GM12878 (cell line): ENCODE data around the gene GID4. TPM values are rescaled to one million over a fixed set of nuclear protein-coding genes. Genes with fewer than 3 reads are reported as not detected.

ENCODE experiments used
- ATAC-seq: fragments of 200-7000 bp; cut with Tn5 transposase; 3 replicates; pipeline ENCODE4 v1.9.1; 2020; ENCODE audit warnings: mild to moderate bottlenecking, moderate library complexity
- BruUV-seq: library from RNA; stranded (reverse); fragments of 400-500 nt; replicated peaks from 2 replicates; lab custom pipeline; 2021; lab: Mats Ljungman, UMichigan
- CTCF ChIA-PET: fragments of 300-600 bp; sonication (Branson Sonifier 250); formaldehyde crosslinking; extraction: SDS; loops from one replicate; lab custom pipeline; 2021; ENCODE audit warnings: inconsistent platforms; lab: Yijun Ruan, JAX
- POLR2A ChIA-PET: fragments of 350-600 bp; formaldehyde crosslinking; extraction: SDS; loops from one replicate; lab custom pipeline; 2021; ENCODE audit warnings: inconsistent platforms; lab: Charles Lee
- RAD21 ChIA-PET: fragments of 300-600 bp; sonication (Branson Sonifier 250); formaldehyde crosslinking; loops from one replicate; lab custom pipeline; 2023; ENCODE audit warnings: antibody characterized with exemption; ENCODE audit not compliant: unreplicated experiment; lab: Charles Lee
- SMC1A ChIA-PET: fragments of 300-600 bp; sonication (Branson Sonifier 250); formaldehyde crosslinking; loops from one replicate; lab custom pipeline; 2023; ENCODE audit not compliant: unreplicated experiment, uncharacterized antibody; lab: Charles Lee
- DNase-seq: peaks from one replicate; pipeline ENCODE4 v3.0.0-alpha.2; 2011; ENCODE audit warnings: low read depth, low spot score
- FAIRE-seq: peaks from 3 replicates; lab custom pipeline; 2011; peaks lifted over from hg19 to GRCh38; lab: Jason Lieb, UNC
- H2AFZ ChIP-seq: 2 replicates; pipeline ENCODE4 v1.6.0; 2011; ENCODE audit warnings: low read depth, low read length, control low read depth; ENCODE audit not compliant: control insufficient read depth
- H3K27ac ChIP-seq: 2 replicates; pipeline ENCODE4 v1.5.1; 2011; ENCODE audit warnings: control low read depth; ENCODE audit not compliant: control insufficient read depth, insufficient read depth
- H3K27me3 ChIP-seq, 2 experiments: replicated peaks in 1 of 2; 2 replicates each; pipeline versions ENCODE4 v1.6.0 to v1.6.1; 2011; ENCODE audit warnings: low read length in 1 of 2; ENCODE audit not compliant: control insufficient read depth in 2 of 2, insufficient read depth in 2 of 2
- H3K36me3 ChIP-seq, 2 experiments: 2 replicates each; pipeline ENCODE4 v1.5.1; 2011; ENCODE audit warnings: low read length in 1 of 2; ENCODE audit not compliant: control insufficient read depth in 2 of 2, insufficient read depth in 2 of 2
- H3K4me1 ChIP-seq: 2 replicates; pipeline ENCODE4 v1.6.1; 2011; ENCODE audit warnings: mild to moderate bottlenecking, low read length, moderate library complexity, mixed read lengths; ENCODE audit not compliant: control insufficient read depth, insufficient read depth
- H3K4me2 ChIP-seq: 2 replicates; pipeline ENCODE4 v1.6.0; 2011; ENCODE audit warnings: control low read depth; ENCODE audit not compliant: control insufficient read depth, insufficient read depth
- H3K4me3 ChIP-seq: fragments of 200-600 bp; sonication (generic); 2 replicates; pipeline ENCODE4 v1.5.1; 2016
- H3K79me2 ChIP-seq: 2 replicates; pipeline ENCODE4 v1.6.0; 2011; ENCODE audit warnings: low read length; ENCODE audit not compliant: control insufficient read depth, insufficient read depth
- H3K9ac ChIP-seq: 2 replicates; pipeline ENCODE4 v1.8.0; 2011; ENCODE audit warnings: low read length, control low read depth, mixed read lengths; ENCODE audit not compliant: control insufficient read depth, insufficient read depth
- H3K9me3 ChIP-seq: replicated peaks from 3 replicates; pipeline ENCODE4 v1.5.1; 2011; ENCODE audit warnings: mild to moderate bottlenecking, low read length; ENCODE audit not compliant: control insufficient read depth, insufficient read depth
- H4K20me1 ChIP-seq: 2 replicates; pipeline ENCODE4 v1.6.0; 2011; ENCODE audit not compliant: control insufficient read depth, insufficient read depth
- BCL3 ChIP-seq: IDR thresholded peaks from 2 replicates; pipeline ENCODE4 v1.6.1; 2011; ENCODE audit warnings: borderline replicate concordance, low read depth, mild to moderate bottlenecking, moderate library complexity, low read length; ENCODE audit not compliant: insufficient read depth, poor library complexity, severe bottlenecking
- ELK1 ChIP-seq: IDR thresholded peaks from 2 replicates; pipeline ENCODE4 v1.6.1; 2012; ENCODE audit warnings: low read depth, low read length, improper control_type of control experiment
- PAX8 ChIP-seq: fragments of 450-650 bp; IDR thresholded peaks from 2 replicates; pipeline ENCODE4 v1.6.1; 2017; ENCODE audit warnings: mild to moderate bottlenecking, moderate library complexity
- RB1 ChIP-seq: fragments of 450-650 bp; formaldehyde crosslinking; IDR thresholded peaks from 2 replicates; pipeline ENCODE4 v1.6.1; 2017; ENCODE audit warnings: mild to moderate bottlenecking, borderline replicate concordance
- SREBF2 ChIP-seq: IDR thresholded peaks from 2 replicates; pipeline ENCODE4 v1.6.1; 2012; ENCODE audit warnings: mild to moderate bottlenecking, low read length
- YY1 ChIP-seq: IDR thresholded peaks from 2 replicates; pipeline ENCODE4 v1.6.1; 2011; ENCODE audit warnings: low read depth, mild to moderate bottlenecking, low read length
- ZZZ3 ChIP-seq: IDR thresholded peaks from 2 replicates; pipeline ENCODE4 v1.6.1; 2011; ENCODE audit warnings: low read depth; ENCODE audit not compliant: control insufficient read depth, insufficient read length
- WGBS: methylation state at CpG from one replicate; pipeline ENCODE4 v1.1.6; 2016; ENCODE audit warnings: low lambda C conversion rate; ENCODE audit not compliant: insufficient replicate concordance, insufficient coverage; ENCODE audit errors: missing lambda C conversion rate; 5-methylcytosine and 5-hydroxymethylcytosine counted together
- in situ Hi-C: fragments of 300-500 bp; cut with MboI; formaldehyde crosslinking; loops from 9 replicates; pipeline ENCODE4 v1.14.3; 2018; ENCODE audit warnings: mixed read lengths
- intact Hi-C: fragments of 100-400 bp; cut with micrococcal nuclease; formaldehyde crosslinking; loops from one replicate; pipeline ENCODE4 v1.14.2; 2022; ENCODE audit not compliant: unreplicated experiment
- polyA plus RNA-seq, 11 experiments: library from polyadenylated mRNA; depleted of rRNA in 4 of 11; unstranded in 6 of 11; stranded (reverse) in 5 of 11; fragments of >200 nt; fragmentation: Nextera tagmentation in 4 of 11; fragmentation: Illumina TruSeq in 1 of 11; extraction: Ambion mirVana in 4 of 11; extraction: Trizol in 1 of 11; gene quantifications; 1 replicate in 1 of 11; 2 replicates in 10 of 11; pipeline versions ENCODE4 v1.2.1 to v1.2.3, GENCODE V29; 2011 to 2016; ENCODE audit warnings: inconsistent platforms in 2 of 11, missing spikeins in 2 of 11, low read depth in 1 of 11
- total RNA-seq, 4 experiments: library from RNA; depleted of rRNA in 3 of 4; stranded (reverse); fragments of >200 nt in 3 of 4; fragmentation: Illumina TruSeq in 1 of 4; extraction: Trizol in 1 of 4; gene quantifications; 2 replicates each; pipeline versions ENCODE4 v1.2.1 to v1.2.3, GENCODE V29; 2013 to 2021

GID4 gene
- total and polyA plus RNA-seq, 10 of the 15 experiments (the other 5 are each of a cell fraction or from before 2014, with no cell fraction given) = 0.93 to 7.3 (median 3.6) TPM

- SMC1A ChIA-PET = no interaction called here
- H3K36me3 ChIP-seq = peaks cover 0 to 1% of the 10 kb centered on the region in 2 experiments; a peak in 3 of 4 replicates
- H3K4me1 ChIP-seq = no peaks in the 10 kb centered on the region
- CTCF ChIA-PET = no interaction called here
- intact Hi-C loops (no loop called here), in situ Hi-C loops (no loop called here)
- TF ChIP-seq SREBF2 (no peak), YY1 (no peak), RB1 (no peak), BCL3 (no peak), ELK1 (no peak), ZZZ3 (no peak), PAX8 (no peak)
- 21% methylated on average over 4 of the region's 4 CpGs for WGBS
- H2AFZ ChIP-seq = no peak overlapping the region
- H3K9me3 ChIP-seq = no peaks in the 10 kb centered on the region
- RAD21 ChIA-PET = no interaction called here
- H3K9ac ChIP-seq = no peak overlapping the region
- H3K4me3 ChIP-seq = no peak overlapping the region
- no peaks in the 10 kb centered on the region for H4K20me1 ChIP-seq
- no peaks in the 10 kb centered on the region for H3K79me2 ChIP-seq
- H3K4me2 ChIP-seq = no peak overlapping the region
- BruUV-seq = no TSS peak
- H3K27me3 ChIP-seq = no peaks in the 10 kb centered on the region
- no peak overlapping the region for H3K27ac ChIP-seq
- ATAC-seq (no peak), DNase-seq (no peak), FAIRE-seq (no peak)
- POLR2A ChIA-PET = interaction anchor here (0.6 kb wide), 1 partner anchor 21 kb away, joined by 5 read pairs; no protein-coding TSS in a partner anchor
Observed at GRCh38 chr17:18110636-18111145, 71.5 kb downstream of the GID4 start.
